Measurements from ENCODE around the gene HAL.

DNA sequence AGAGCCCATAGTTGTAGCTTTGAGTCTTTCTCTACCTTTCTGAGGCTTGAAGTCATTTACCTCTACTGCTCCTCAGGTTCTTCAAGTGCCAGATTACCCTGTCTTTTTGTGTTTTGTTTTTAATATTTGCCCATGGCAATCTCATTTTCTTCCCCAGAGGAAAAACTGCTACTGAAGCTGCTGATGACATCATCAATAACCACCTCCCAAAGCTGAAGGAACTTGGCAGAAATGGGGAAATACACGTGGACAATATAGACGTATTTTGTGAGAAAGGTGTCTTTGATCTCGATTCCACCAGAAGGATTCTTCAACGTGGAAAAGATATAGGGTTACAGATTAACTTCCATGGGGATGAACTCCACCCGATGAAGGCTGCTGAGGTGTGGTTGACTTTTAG, 35.9 kb downstream of the HAL start:
- TF ChIP-seq POLR2A (IDR thresholded peaks at IDR 0.05): no peak
- TF ChIP-seq, protein P1, sequence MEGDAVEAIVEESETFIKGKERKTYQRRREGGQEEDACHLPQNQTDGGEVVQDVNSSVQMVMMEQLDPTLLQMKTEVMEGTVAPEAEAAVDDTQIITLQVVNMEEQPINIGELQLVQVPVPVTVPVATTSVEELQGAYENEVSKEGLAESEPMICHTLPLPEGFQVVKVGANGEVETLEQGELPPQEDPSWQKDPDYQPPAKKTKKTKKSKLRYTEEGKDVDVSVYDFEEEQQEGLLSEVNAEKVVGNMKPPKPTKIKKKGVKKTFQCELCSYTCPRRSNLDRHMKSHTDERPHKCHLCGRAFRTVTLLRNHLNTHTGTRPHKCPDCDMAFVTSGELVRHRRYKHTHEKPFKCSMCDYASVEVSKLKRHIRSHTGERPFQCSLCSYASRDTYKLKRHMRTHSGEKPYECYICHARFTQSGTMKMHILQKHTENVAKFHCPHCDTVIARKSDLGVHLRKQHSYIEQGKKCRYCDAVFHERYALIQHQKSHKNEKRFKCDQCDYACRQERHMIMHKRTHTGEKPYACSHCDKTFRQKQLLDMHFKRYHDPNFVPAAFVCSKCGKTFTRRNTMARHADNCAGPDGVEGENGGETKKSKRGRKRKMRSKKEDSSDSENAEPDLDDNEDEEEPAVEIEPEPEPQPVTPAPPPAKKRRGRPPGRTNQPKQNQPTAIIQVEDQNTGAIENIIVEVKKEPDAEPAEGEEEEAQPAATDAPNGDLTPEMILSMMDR (IDR thresholded peaks at IDR 0.05): no peak
